ENCODE measurements around the gene SERINC3.
A peak's percentile ranks its signal among the peaks of the same experiment; 100 is the strongest.

SERINC3 gene

GRCh38 chr20:44461142-44461802, 60.6 kb downstream of the SERINC3 start:
- no peak for DNase-seq

- peak in 1 of 2 donors; percentile 32 for DNase-seq
These were observed 61.1 kb downstream of the SERINC3 start for GRCh38 chr20:44460795-44461141.

GRCh38 chr20:44459271-44459670, 62.6 kb downstream of the SERINC3 start:
- no peak for DNase-seq

- DNase-seq: no peak
These were observed 64.9 kb downstream of the SERINC3 start for GRCh38 chr20:44457016-44457415.

GRCh38 chr20:44456611-44457010, 65.3 kb downstream of the SERINC3 start:
- DNase-seq: no peak

- DNase-seq: no peak
These were observed 66.7 kb downstream of the SERINC3 start for GRCh38 chr20:44455126-44455525.

GRCh38 chr20:44454306-44454963, 67.4 kb downstream of the SERINC3 start:
- DNase-seq: no peak

GRCh38 chr20:44450903-44451450, 70.9 kb downstream of the SERINC3 start:
- no peak for DNase-seq

GRCh38 chr20:44450281-44450889, 71.5 kb downstream of the SERINC3 start:
- no peak for DNase-seq

GRCh38 chr20:44449864-44450263, 72.0 kb downstream of the SERINC3 start:
- no peak for DNase-seq

GRCh38 chr20:44448753-44449546, 72.9 kb downstream of the SERINC3 start:
- no peak for DNase-seq

GRCh38 chr20:44447827-44448419, 73.9 kb downstream of the SERINC3 start:
- DNase-seq: no peak

Measured in bone marrow (tissue), 2 donors.